HEK293T (cell line): ENCODE results near the gene SH3BGRL.

ENCODE experiments used
- ARNT ChIP-seq: fragments of 450-650 bp; IDR thresholded peaks from 2 replicates; pipeline ENCODE4 v1.6.1; 2017; ENCODE audit warnings: mild to moderate bottlenecking
- BHLHE40 ChIP-seq: fragments of 450-650 bp; IDR thresholded peaks from 2 replicates; pipeline ENCODE4 v1.6.1; 2016; ENCODE audit warnings: mild to moderate bottlenecking, moderate library complexity, borderline replicate concordance
- ELF4 ChIP-seq: fragments of 450-650 bp; IDR thresholded peaks from 2 replicates; pipeline ENCODE4 v1.6.1; 2017; ENCODE audit warnings: antibody characterized with exemption
- FOXA1 ChIP-seq: fragments of 450-650 bp; IDR thresholded peaks from 2 replicates; pipeline ENCODE4 v1.6.1; 2016; ENCODE audit warnings: mild to moderate bottlenecking
- FOXK2 ChIP-seq: fragments of 450-650 bp; IDR thresholded peaks from 2 replicates; pipeline ENCODE4 v1.6.1; 2016; ENCODE audit warnings: mild to moderate bottlenecking
- FOXM1 ChIP-seq: fragments of 450-650 bp; IDR thresholded peaks from 2 replicates; pipeline ENCODE4 v1.6.1; 2017; ENCODE audit warnings: mild to moderate bottlenecking, borderline replicate concordance
- HDGF ChIP-seq: fragments of 450-650 bp; IDR thresholded peaks from 2 replicates; pipeline ENCODE4 v1.6.1; 2017; ENCODE audit warnings: antibody characterized with exemption, borderline replicate concordance
- L3MBTL2 ChIP-seq: fragments of 450-650 bp; conservative IDR thresholded peaks from 2 replicates; pipeline ENCODE4 v1.6.1; 2016; ENCODE audit warnings: mild to moderate bottlenecking
- LEF1 ChIP-seq: fragments of 450-650 bp; IDR thresholded peaks from 2 replicates; pipeline ENCODE4 v1.6.1; 2017; ENCODE audit warnings: mild to moderate bottlenecking, borderline replicate concordance
- NFRKB ChIP-seq: fragments of 450-650 bp; IDR thresholded peaks from 2 replicates; pipeline ENCODE4 v1.6.1; 2016; ENCODE audit warnings: mild to moderate bottlenecking, moderate library complexity
- SP1 ChIP-seq: fragments of 450-650 bp; IDR thresholded peaks from 2 replicates; pipeline ENCODE4 v1.6.1; 2017
- SUZ12 ChIP-seq: fragments of 450-650 bp; IDR thresholded peaks from 2 replicates; pipeline ENCODE4 v1.6.1; 2016; ENCODE audit warnings: mild to moderate bottlenecking
- TARDBP ChIP-seq: fragments of 450-650 bp; IDR thresholded peaks from 2 replicates; pipeline ENCODE4 v1.6.1; 2016
- TF ChIP-seq, protein P1 (sequence below): fragments of 450-650 bp; IDR thresholded peaks from 2 replicates; pipeline ENCODE4 v1.6.1; 2016

DNA sequence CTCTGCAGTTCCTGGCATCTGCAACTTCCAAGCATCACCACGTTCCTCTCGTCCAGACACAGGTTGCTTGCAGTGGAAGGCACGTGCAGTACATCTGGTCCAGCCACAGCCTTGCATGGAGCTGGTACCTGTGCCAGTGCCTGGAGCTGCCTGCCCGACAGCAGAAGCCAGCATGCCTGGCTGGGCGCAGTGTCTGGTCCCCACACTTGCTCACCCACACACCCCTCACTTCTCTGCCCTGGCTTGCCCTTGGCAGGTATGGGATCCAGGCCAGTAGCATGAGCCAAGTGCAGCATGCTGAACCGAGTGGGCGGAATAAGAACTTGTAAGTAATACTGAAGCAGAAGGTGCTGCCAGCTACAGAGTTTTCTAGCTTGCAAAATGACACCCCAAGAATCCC, 39.9 kb downstream of the SH3BGRL start:
- TF ChIP-seq HDGF (no peak), ELF4 (no peak), BHLHE40 (no peak), FOXM1 (no peak), FOXK2 (no peak), NFRKB (no peak), SUZ12 (no peak), FOXA1 (no peak), SP1 (no peak), ARNT (no peak), TARDBP (no peak), LEF1 (no peak), L3MBTL2 (no peak)
- TF ChIP-seq, protein P1, sequence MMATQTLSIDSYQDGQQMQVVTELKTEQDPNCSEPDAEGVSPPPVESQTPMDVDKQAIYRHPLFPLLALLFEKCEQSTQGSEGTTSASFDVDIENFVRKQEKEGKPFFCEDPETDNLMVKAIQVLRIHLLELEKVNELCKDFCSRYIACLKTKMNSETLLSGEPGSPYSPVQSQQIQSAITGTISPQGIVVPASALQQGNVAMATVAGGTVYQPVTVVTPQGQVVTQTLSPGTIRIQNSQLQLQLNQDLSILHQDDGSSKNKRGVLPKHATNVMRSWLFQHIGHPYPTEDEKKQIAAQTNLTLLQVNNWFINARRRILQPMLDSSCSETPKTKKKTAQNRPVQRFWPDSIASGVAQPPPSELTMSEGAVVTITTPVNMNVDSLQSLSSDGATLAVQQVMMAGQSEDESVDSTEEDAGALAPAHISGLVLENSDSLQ: no peak
